ENCODE measurements around the gene ATP6V0A1. TPM values are rescaled to one million over a fixed set of nuclear protein-coding genes. Genes with fewer than 3 reads are reported as not detected.
"Not testable (repeated sequence)": the region's sequence is repeated elsewhere in the genome, so short reads cannot be mapped to it uniquely, and the experiment has no call there.

The ATP6V0A1 gene
- total and polyA plus RNA-seq, 2 donors from 2014 or later, result 108 to 110 TPM

DNA sequence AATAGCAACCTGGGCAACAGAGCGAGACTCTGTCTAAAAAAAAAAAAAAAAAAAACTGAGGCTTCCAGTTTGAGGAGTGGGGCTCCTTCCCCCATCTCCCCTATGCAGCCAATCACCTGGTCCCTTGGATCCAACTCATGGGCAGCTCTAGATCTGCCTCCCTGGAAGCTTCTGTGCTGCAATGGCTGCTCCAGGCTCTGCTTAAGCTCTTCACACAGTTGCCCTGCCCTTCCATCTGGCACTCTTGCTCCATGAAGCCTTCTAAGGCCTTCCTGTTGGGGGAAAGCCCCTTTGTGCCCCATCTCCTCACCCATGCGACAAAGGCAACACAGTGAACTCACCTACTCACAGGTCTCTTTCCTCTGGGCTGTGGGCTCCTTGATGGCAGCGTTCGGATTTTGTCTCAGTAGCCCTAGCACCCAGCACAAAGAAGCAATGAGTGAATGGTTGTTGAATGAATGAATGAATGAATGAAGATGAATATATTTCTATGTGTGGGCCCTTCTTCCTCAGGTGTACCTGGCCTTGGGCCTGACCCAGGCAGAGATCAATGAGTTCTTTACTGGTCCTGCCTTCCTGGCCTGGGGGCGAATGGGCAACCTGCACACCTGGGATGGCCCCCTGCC is 79.3 kb downstream of the ATP6V0A1 start:
- Histone ChIP-seq H3K36me3 (ENCODE audit: control insufficient read depth in 2 of 3, insufficient read depth in 3 of 3, low read length in 3 of 3) (peaks cover 0 to 19% (median 11%) of the 10 kb centered on the region in 3 donors), H3K9me3 (ENCODE audit: control insufficient read depth in 2 of 3, insufficient read depth in 1 of 3, low read length in 3 of 3) (no peaks in the 10 kb centered on the region), H3K4me3 (ENCODE audit: low read length in 3 of 3) (no peak overlapping the region), H3K4me1 (ENCODE audit: control insufficient read depth in 2 of 3, insufficient read depth in 2 of 3, low read depth in 1 of 3, low read length in 3 of 3) (peaks cover 4 to 16% (median 14%) of the 10 kb centered on the region in 3 donors), H3K27me3 (ENCODE audit: control insufficient read depth, insufficient read depth, low read length) (no peaks in the 10 kb centered on the region), H3K9ac (ENCODE audit: low read length in 3 of 3) (no peak overlapping the region), H3K27ac (ENCODE audit: low read depth in 2 of 2, low read length in 2 of 2) (no peak overlapping the region)
- DNase-seq (no peak), FAIRE-seq (no peak)
- intact Hi-C loops (cut with DNase I), result no loop called here
- TF ChIP-seq, protein P1, sequence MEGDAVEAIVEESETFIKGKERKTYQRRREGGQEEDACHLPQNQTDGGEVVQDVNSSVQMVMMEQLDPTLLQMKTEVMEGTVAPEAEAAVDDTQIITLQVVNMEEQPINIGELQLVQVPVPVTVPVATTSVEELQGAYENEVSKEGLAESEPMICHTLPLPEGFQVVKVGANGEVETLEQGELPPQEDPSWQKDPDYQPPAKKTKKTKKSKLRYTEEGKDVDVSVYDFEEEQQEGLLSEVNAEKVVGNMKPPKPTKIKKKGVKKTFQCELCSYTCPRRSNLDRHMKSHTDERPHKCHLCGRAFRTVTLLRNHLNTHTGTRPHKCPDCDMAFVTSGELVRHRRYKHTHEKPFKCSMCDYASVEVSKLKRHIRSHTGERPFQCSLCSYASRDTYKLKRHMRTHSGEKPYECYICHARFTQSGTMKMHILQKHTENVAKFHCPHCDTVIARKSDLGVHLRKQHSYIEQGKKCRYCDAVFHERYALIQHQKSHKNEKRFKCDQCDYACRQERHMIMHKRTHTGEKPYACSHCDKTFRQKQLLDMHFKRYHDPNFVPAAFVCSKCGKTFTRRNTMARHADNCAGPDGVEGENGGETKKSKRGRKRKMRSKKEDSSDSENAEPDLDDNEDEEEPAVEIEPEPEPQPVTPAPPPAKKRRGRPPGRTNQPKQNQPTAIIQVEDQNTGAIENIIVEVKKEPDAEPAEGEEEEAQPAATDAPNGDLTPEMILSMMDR (IDR thresholded peaks at IDR 0.05; ENCODE audit: borderline replicate concordance, extremely low read depth, insufficient read depth), result no peak

DNA sequence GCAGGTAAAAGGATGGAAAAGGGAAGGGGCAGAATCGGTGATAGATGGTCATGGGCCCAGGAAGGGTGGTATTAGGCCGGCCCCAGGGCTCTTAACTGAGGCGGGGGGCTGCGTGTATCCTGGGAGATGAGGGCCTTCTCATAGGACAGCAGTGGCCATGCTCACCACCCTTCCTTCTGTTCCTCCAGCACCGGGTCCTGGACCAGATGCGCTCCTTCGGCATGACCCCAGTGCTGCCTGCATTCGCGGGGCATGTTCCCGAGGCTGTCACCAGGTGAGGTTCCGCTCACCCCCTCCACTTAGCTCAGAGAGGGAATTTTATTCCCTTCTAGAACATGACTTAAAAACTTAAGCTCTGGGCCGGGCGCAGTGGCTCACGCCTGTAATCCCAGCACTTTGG is 79.8 kb downstream of the ATP6V0A1 start:
- peaks cover 0 to 19% (median 11%) of the 10 kb centered on the region in 3 donors for H3K36me3 ChIP-seq (ENCODE audit: control insufficient read depth in 2 of 3, insufficient read depth in 3 of 3, low read length in 3 of 3)
- no peak overlapping the region for H3K27ac ChIP-seq (ENCODE audit: low read depth in 2 of 2, low read length in 2 of 2)
- no peaks in the 10 kb centered on the region for H3K27me3 ChIP-seq (ENCODE audit: control insufficient read depth, insufficient read depth, low read length)
- H3K4me3 ChIP-seq (ENCODE audit: low read length in 3 of 3), result no peak overlapping the region
- H3K9ac ChIP-seq (ENCODE audit: low read length in 3 of 3), result no peak overlapping the region
- FAIRE-seq (no peak), DNase-seq (no peak)
- H3K4me1 ChIP-seq (ENCODE audit: control insufficient read depth in 2 of 3, insufficient read depth in 2 of 3, low read depth in 1 of 3, low read length in 3 of 3), result peaks cover 4 to 16% (median 14%) of the 10 kb centered on the region in 3 donors
- no peaks in the 10 kb centered on the region for H3K9me3 ChIP-seq (ENCODE audit: control insufficient read depth in 2 of 3, insufficient read depth in 1 of 3, low read length in 3 of 3)
- TF ChIP-seq, protein P1 (IDR thresholded peaks at IDR 0.05; ENCODE audit: borderline replicate concordance, extremely low read depth, insufficient read depth), result no peak
- intact Hi-C loops (cut with DNase I), result no loop called here

DNA sequence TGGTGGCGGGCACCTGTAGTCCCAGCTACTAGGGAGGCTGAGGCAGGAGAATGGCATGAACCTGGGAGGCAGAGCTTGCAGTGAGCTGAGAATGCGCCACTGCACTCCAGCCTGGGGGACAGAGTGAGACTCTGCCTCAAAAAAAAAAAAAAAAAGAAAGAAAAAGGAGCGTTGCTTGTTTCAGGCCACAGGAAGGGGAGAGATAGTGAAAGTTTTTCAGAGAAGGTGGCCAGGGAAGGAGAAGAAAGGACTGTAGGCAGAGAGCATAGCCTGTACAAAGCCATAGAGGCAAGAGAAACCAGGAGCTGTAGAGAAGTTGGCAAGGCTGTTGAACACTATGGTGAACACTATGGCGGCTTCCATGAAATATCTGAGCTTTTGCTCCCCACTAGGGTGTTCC is 81.9 kb downstream of the ATP6V0A1 start:
- DNase-seq, result peak in 1 of 5 donors; percentile 6
- intact Hi-C loops (cut with DNase I); H3K27ac ChIP-seq (ENCODE audit: low read depth in 2 of 2, low read length in 2 of 2); H3K9ac ChIP-seq (ENCODE audit: low read length in 3 of 3); H3K27me3 ChIP-seq (ENCODE audit: control insufficient read depth, insufficient read depth, low read length); H3K4me3 ChIP-seq (ENCODE audit: low read length in 3 of 3); FAIRE-seq; H3K9me3 ChIP-seq (ENCODE audit: control insufficient read depth in 2 of 3, insufficient read depth in 1 of 3, low read length in 3 of 3): not testable (repeated sequence)
- peaks cover 2 to 12% (median 10%) of the 10 kb centered on the region in 3 donors for H3K4me1 ChIP-seq (ENCODE audit: control insufficient read depth in 2 of 3, insufficient read depth in 2 of 3, low read depth in 1 of 3, low read length in 3 of 3)
- H3K36me3 ChIP-seq (ENCODE audit: control insufficient read depth in 2 of 3, insufficient read depth in 3 of 3, low read length in 3 of 3), result peaks cover 0 to 19% (median 11%) of the 10 kb centered on the region in 3 donors

DNA sequence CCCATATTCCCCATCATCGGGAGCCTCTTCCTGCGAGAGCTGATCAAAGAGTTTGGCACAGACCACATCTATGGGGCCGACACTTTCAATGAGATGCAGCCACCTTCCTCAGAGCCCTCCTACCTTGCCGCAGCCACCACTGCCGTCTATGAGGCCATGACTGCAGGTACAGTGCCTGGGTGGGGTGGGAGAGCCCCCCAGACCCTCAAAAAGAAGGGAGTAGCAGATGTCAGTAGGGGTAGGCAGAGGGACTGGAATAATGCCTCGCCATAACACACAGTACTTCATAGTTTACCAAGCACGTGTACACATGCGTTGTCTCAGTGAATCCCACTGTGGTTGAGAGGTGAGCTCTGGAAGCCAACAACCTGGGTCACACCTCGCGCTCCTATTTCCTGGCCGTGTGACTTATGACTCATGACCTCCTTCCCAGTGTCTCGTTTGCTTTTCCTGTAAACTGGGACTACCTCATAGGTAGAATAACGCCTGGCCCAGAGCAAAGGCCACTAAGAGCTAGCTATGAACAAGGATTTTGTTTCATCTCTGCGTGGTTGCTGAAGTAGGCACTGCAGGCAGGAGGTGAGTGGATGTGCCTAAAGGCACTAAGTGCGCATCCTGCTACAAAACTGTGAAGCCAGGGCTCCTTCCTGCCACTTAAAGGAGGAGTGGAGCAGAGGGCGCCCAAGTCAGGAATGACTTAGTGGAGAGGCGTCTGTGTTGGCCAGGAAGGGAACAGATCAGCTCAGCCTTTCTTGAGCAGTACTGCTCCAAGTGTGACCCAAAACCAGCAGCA is 82.6 kb downstream of the ATP6V0A1 start:
- no peak for FAIRE-seq
- no peak overlapping the region for H3K4me3 ChIP-seq (ENCODE audit: low read length in 3 of 3)
- DNase-seq, result peak in 1 of 5 donors; percentile 35
- no peaks in the 10 kb centered on the region for H3K9me3 ChIP-seq (ENCODE audit: control insufficient read depth in 2 of 3, insufficient read depth in 1 of 3, low read length in 3 of 3)
- TF ChIP-seq, protein P1 (IDR thresholded peaks at IDR 0.05; ENCODE audit: borderline replicate concordance, extremely low read depth, insufficient read depth), result no peak
- no peak overlapping the region for H3K27ac ChIP-seq (ENCODE audit: low read depth in 2 of 2, low read length in 2 of 2)
- H3K9ac ChIP-seq (ENCODE audit: low read length in 3 of 3), result no peak overlapping the region
- intact Hi-C loops (cut with DNase I), result no loop called here
- peaks cover 0 to 9% (median 8%) of the 10 kb centered on the region in 3 donors for H3K4me1 ChIP-seq (ENCODE audit: control insufficient read depth in 2 of 3, insufficient read depth in 2 of 3, low read depth in 1 of 3, low read length in 3 of 3)
- no peaks in the 10 kb centered on the region for H3K27me3 ChIP-seq (ENCODE audit: control insufficient read depth, insufficient read depth, low read length)
- peaks cover 0 to 19% (median 11%) of the 10 kb centered on the region in 3 donors for H3K36me3 ChIP-seq (ENCODE audit: control insufficient read depth in 2 of 3, insufficient read depth in 3 of 3, low read length in 3 of 3)

All from kidney (tissue), 14 donors.